Measurements from ENCODE around the gene ADAMTSL5.
A peak's percentile ranks its signal among the peaks of the same experiment; 100 is the strongest.
"Not testable (repeated sequence)": the region's sequence is repeated elsewhere in the genome, so short reads cannot be mapped to it uniquely, and the experiment has no call there.

The ADAMTSL5 gene

GRCh38 chr19:1502433-1503088, 10.3 kb downstream of the ADAMTSL5 start:
- H3K9me3 ChIP-seq (ENCODE audit: insufficient read depth, low read depth, low read length), result no peaks in the 10 kb centered on the region
- TF ChIP-seq CTCF (conservative IDR thresholded peaks at IDR 0.05; ENCODE audit: low read length) (no peak), EZH2phosphoT487 (IDR thresholded peaks at IDR 0.05; ENCODE audit: borderline replicate concordance) (no peak)
- no peaks in the 10 kb centered on the region for H3K36me3 ChIP-seq (ENCODE audit: insufficient read depth, low read length)
- no peaks in the 10 kb centered on the region for H4K20me1 ChIP-seq (ENCODE audit: insufficient read depth, low read length, poor library complexity, severe bottlenecking)
- no peaks in the 10 kb centered on the region for H3K27me3 ChIP-seq (ENCODE audit: insufficient read depth, low read length, poor library complexity, severe bottlenecking)
- H3K4me1 ChIP-seq (ENCODE audit: insufficient read depth, low read length, poor library complexity, severe bottlenecking), result peaks cover 4% of the 10 kb centered on the region
- H3K4me2 ChIP-seq (ENCODE audit: low read depth, low read length, poor library complexity, severe bottlenecking), result no peak overlapping the region
- no peaks in the 10 kb centered on the region for H3K9me2 ChIP-seq (replicated peaks; ENCODE audit: low read depth, low read length)
- H3K4me3 ChIP-seq (ENCODE audit: low read length, poor library complexity, severe bottlenecking), result no peak overlapping the region
- peak overlapping the region; percentile 74 for H2AFZ ChIP-seq (ENCODE audit: low read length)
- H3K9ac ChIP-seq (ENCODE audit: low read depth, low read length, poor library complexity, severe bottlenecking), result no peak overlapping the region
- H3F3A ChIP-seq (ENCODE audit: low read depth), result 0 out of 2 replicates have a peak, but pooled peaks cover 2% of the 10 kb centered on the region
- H3K79me2 ChIP-seq (ENCODE audit: insufficient read depth, low read length), result no peaks in the 10 kb centered on the region

- H3K9ac ChIP-seq (ENCODE audit: low read depth, low read length, poor library complexity, severe bottlenecking), result no peak overlapping the region
- H3K9me3 ChIP-seq (ENCODE audit: insufficient read depth, low read depth, low read length), result no peaks in the 10 kb centered on the region
- H3K4me3 ChIP-seq (ENCODE audit: low read length, poor library complexity, severe bottlenecking), result no peak overlapping the region
- no peaks in the 10 kb centered on the region for H3K27me3 ChIP-seq (ENCODE audit: insufficient read depth, low read length, poor library complexity, severe bottlenecking)
- H2AFZ ChIP-seq (ENCODE audit: low read length), result no peak overlapping the region
- no peak overlapping the region for H3K4me2 ChIP-seq (ENCODE audit: low read depth, low read length, poor library complexity, severe bottlenecking)
- H3K36me3 ChIP-seq (ENCODE audit: insufficient read depth, low read length), result no peaks in the 10 kb centered on the region
- TF ChIP-seq EZH2phosphoT487 (IDR thresholded peaks at IDR 0.05; ENCODE audit: borderline replicate concordance) (no peak), CTCF (conservative IDR thresholded peaks at IDR 0.05; ENCODE audit: low read length) (no peak)
- H3K9me2 ChIP-seq (replicated peaks; ENCODE audit: low read depth, low read length), result no peaks in the 10 kb centered on the region
- 0 out of 2 replicates have a peak, but pooled peaks cover 2% of the 10 kb centered on the region for H3F3A ChIP-seq (ENCODE audit: low read depth)
- H4K20me1 ChIP-seq (ENCODE audit: insufficient read depth, low read length, poor library complexity, severe bottlenecking), result no peaks in the 10 kb centered on the region
- peaks cover 4% of the 10 kb centered on the region for H3K4me1 ChIP-seq (ENCODE audit: insufficient read depth, low read length, poor library complexity, severe bottlenecking)
- no peaks in the 10 kb centered on the region for H3K79me2 ChIP-seq (ENCODE audit: insufficient read depth, low read length)
Observed at GRCh38 chr19:1501200-1501595, 11.6 kb downstream of the ADAMTSL5 start.

GRCh38 chr19:1499231-1499630, 13.6 kb downstream of the ADAMTSL5 start:
- not testable (repeated sequence) for H3K9me2 ChIP-seq (replicated peaks; ENCODE audit: low read depth, low read length); H3K27me3 ChIP-seq (ENCODE audit: insufficient read depth, low read length, poor library complexity, severe bottlenecking); H2AFZ ChIP-seq (ENCODE audit: low read length); H3K9ac ChIP-seq (ENCODE audit: low read depth, low read length, poor library complexity, severe bottlenecking); H3K4me3 ChIP-seq (ENCODE audit: low read length, poor library complexity, severe bottlenecking); H3K9me3 ChIP-seq (ENCODE audit: insufficient read depth, low read depth, low read length); H3K4me1 ChIP-seq (ENCODE audit: insufficient read depth, low read length, poor library complexity, severe bottlenecking); H4K20me1 ChIP-seq (ENCODE audit: insufficient read depth, low read length, poor library complexity, severe bottlenecking); H3K4me2 ChIP-seq (ENCODE audit: low read depth, low read length, poor library complexity, severe bottlenecking); H3K79me2 ChIP-seq (ENCODE audit: insufficient read depth, low read length); H3K36me3 ChIP-seq (ENCODE audit: insufficient read depth, low read length); H3F3A ChIP-seq (ENCODE audit: low read depth)
